ENCODE measurements around the gene THRA.
A peak's percentile ranks its signal among the peaks of the same experiment; 100 is the strongest.

Gene THRA

GRCh38 chr17:40099619-40100418 lies 37.1 kb downstream of the THRA start:
- no peak for DNase-seq (ENCODE audit: low spot score)

GRCh38 chr17:40100419-40100668 lies 37.6 kb downstream of the THRA start, which contains the start of gene NR1D1:
Gene NR1D1 (minus strand): TSS chr17:40100589. CDS start chr17:40100094, 495 bp downstream.
- DNase-seq (ENCODE audit: low spot score): no peak

GRCh38 chr17:40100669-40101366 lies 38.1 kb downstream of the THRA start:
- peak; percentile 99 for DNase-seq (ENCODE audit: low spot score)

GRCh38 chr17:40101367-40102210 lies 38.8 kb downstream of the THRA start:
- DNase-seq (ENCODE audit: low spot score): no peak

GRCh38 chr17:40103071-40103661 lies 40.4 kb downstream of the THRA start:
- no peak for DNase-seq (ENCODE audit: low spot score)

GRCh38 chr17:40103688-40104087 lies 40.9 kb downstream of the THRA start:
- no peak for DNase-seq (ENCODE audit: low spot score)

GRCh38 chr17:40104594-40105486 lies 42.1 kb downstream of the THRA start:
- no peak for DNase-seq (ENCODE audit: low spot score)

GRCh38 chr17:40105861-40106759 lies 43.3 kb downstream of the THRA start:
- DNase-seq (ENCODE audit: low spot score): no peak

GRCh38 chr17:40106760-40107521 lies 44.2 kb downstream of the THRA start:
- no peak for DNase-seq (ENCODE audit: low spot score)

GRCh38 chr17:40107522-40108174 lies 44.9 kb downstream of the THRA start:
- DNase-seq (ENCODE audit: low spot score): peak; percentile 55

- no peak for DNase-seq (ENCODE audit: low spot score)
Measured at GRCh38 chr17:40108970-40109824, 46.4 kb downstream of the THRA start.

- DNase-seq (ENCODE audit: low spot score): peak; percentile 61
Measured at GRCh38 chr17:40110026-40110845, 47.5 kb downstream of the THRA start.

GRCh38 chr17:40111221-40112128 lies 48.7 kb downstream of the THRA start:
- DNase-seq (ENCODE audit: low spot score): peak; percentile 98

- no peak for DNase-seq (ENCODE audit: low spot score)
Measured at GRCh38 chr17:40112191-40112711, 49.5 kb downstream of the THRA start.

GRCh38 chr17:40112718-40113109 lies 49.9 kb downstream of the THRA start:
- DNase-seq (ENCODE audit: low spot score): no peak

Data from cerebellar cortex (tissue), 1 donor.